Activated T-cell treated with anti-CD3 and anti-CD28 coated beads, Interleukin-2, amount 50 U/mL, for 48 hours (primary cell): ENCODE data around the gene GRID1.

Experiments
- DNase-seq, 2 experiments: peaks; one replicate each; pipeline ENCODE4 v3.0.0-alpha.2; 2020

Gene GRID1

GRCh38 chr10:86264481-86265231, 101.9 kb downstream of the GRID1 start:
- no peak for DNase-seq

GRCh38 chr10:86263907-86264306, 102.7 kb downstream of the GRID1 start:
- no peak for DNase-seq

GRCh38 chr10:86263209-86263608, 103.4 kb downstream of the GRID1 start:
- no peak for DNase-seq

- DNase-seq = no peak
Measured at GRCh38 chr10:86262688-86263181, 103.9 kb downstream of the GRID1 start.

- DNase-seq = peak; percentile 27 to 30
Measured at GRCh38 chr10:86261941-86262687, 104.5 kb downstream of the GRID1 start.

- DNase-seq = no peak
Measured at GRCh38 chr10:86261470-86261869, 105.1 kb downstream of the GRID1 start.

- DNase-seq = no peak
Measured at GRCh38 chr10:86260564-86260963, 106.0 kb downstream of the GRID1 start.

- DNase-seq = peak in 1 of 2 experiments; percentile 6
Measured at GRCh38 chr10:86259901-86260562, 106.6 kb downstream of the GRID1 start.

GRCh38 chr10:86258941-86259340, 107.7 kb downstream of the GRID1 start:
- no peak for DNase-seq

- no peak for DNase-seq
Measured at GRCh38 chr10:86258499-86258898, 108.1 kb downstream of the GRID1 start.

- no peak for DNase-seq
Measured at GRCh38 chr10:86257683-86258082, 108.9 kb downstream of the GRID1 start.

- no peak for DNase-seq
Measured at GRCh38 chr10:86256690-86257315, 109.8 kb downstream of the GRID1 start.

GRCh38 chr10:86255405-86256251, 111.0 kb downstream of the GRID1 start:
- no peak for DNase-seq

- no peak for DNase-seq
Measured at GRCh38 chr10:86254526-86255174, 111.9 kb downstream of the GRID1 start.

GRCh38 chr10:86254081-86254480, 112.5 kb downstream of the GRID1 start:
- no peak for DNase-seq

- no peak for DNase-seq
Measured at GRCh38 chr10:86253091-86254072, 113.2 kb downstream of the GRID1 start.

- no peak for DNase-seq
Measured at GRCh38 chr10:86252556-86252955, 114.0 kb downstream of the GRID1 start.

- DNase-seq = no peak
Measured at GRCh38 chr10:86252079-86252478, 114.5 kb downstream of the GRID1 start.

- DNase-seq = no peak
Measured at GRCh38 chr10:86251426-86251825, 115.2 kb downstream of the GRID1 start.

GRCh38 chr10:86250399-86250798, 116.2 kb downstream of the GRID1 start:
- no peak for DNase-seq
